MM.1S (cell line): ENCODE data around the gene TPM1.

Experiments
- DNase-seq: peaks from one replicate; pipeline ENCODE4 v3.0.0-alpha.2; 2015
- H2AFZ ChIP-seq: fragments of 300-600 bp; sonication (generic); 2 replicates; pipeline ENCODE4 v1.6.0; 2016; ENCODE audit warnings: antibody characterized with exemption, low read length
- H3F3A ChIP-seq: fragments of 300-600 bp; sonication (generic); 2 replicates; pipeline ENCODE4 v1.6.1; 2016; ENCODE audit warnings: mild to moderate bottlenecking, antibody characterized with exemption, low read length, moderate library complexity, mixed read lengths; ENCODE audit not compliant: insufficient read depth
- H3K27ac ChIP-seq: fragments of 300-600 bp; sonication (generic); 2 replicates; pipeline ENCODE4 v1.5.1; 2016; ENCODE audit warnings: mild to moderate bottlenecking, low read length
- H3K27me3 ChIP-seq: fragments of 300-600 bp; sonication (generic); replicated peaks from 2 replicates; pipeline ENCODE4 v1.6.0; 2016; ENCODE audit warnings: low read length; ENCODE audit not compliant: insufficient read depth
- H3K36me3 ChIP-seq: fragments of 300-600 bp; sonication (generic); replicated peaks from 2 replicates; pipeline ENCODE4 v1.6.1; 2016; ENCODE audit warnings: mild to moderate bottlenecking, low read length, mixed read lengths; ENCODE audit not compliant: insufficient read depth
- H3K4me1 ChIP-seq: fragments of 300-600 bp; sonication (generic); 2 replicates; pipeline ENCODE4 v1.6.1; 2016; ENCODE audit warnings: low read length, mixed read lengths
- H3K4me2 ChIP-seq: fragments of 300-600 bp; sonication (generic); 2 replicates; pipeline ENCODE4 v1.6.0; 2016; ENCODE audit warnings: low read depth, low read length
- H3K4me3 ChIP-seq: fragments of 300-600 bp; sonication (generic); 2 replicates; pipeline ENCODE4 v1.5.1; 2016; ENCODE audit warnings: low read length, mixed read lengths
- H3K79me2 ChIP-seq: fragments of 300-600 bp; sonication (generic); 2 replicates; pipeline ENCODE4 v1.6.1; 2016; ENCODE audit warnings: mixed run types, low read length, mixed read lengths
- H3K9ac ChIP-seq: fragments of 300-600 bp; sonication (generic); 2 replicates; pipeline ENCODE4 v1.6.1; 2016; ENCODE audit warnings: low read length, mixed read lengths
- H3K9me2 ChIP-seq: fragments of 300-600 bp; sonication (generic); replicated peaks from 2 replicates; pipeline ENCODE4 v1.6.1; 2016; ENCODE audit warnings: mild to moderate bottlenecking, low read length, mixed read lengths; ENCODE audit not compliant: insufficient read depth
- H3K9me3 ChIP-seq: fragments of 300-600 bp; sonication (generic); replicated peaks from 2 replicates; pipeline ENCODE4 v1.6.1; 2016; ENCODE audit warnings: mild to moderate bottlenecking, low read length, mixed read lengths; ENCODE audit not compliant: insufficient read depth
- H4K20me1 ChIP-seq: fragments of 300-600 bp; sonication (generic); 2 replicates; pipeline ENCODE4 v1.6.1; 2016; ENCODE audit warnings: mild to moderate bottlenecking, low read length, moderate library complexity, mixed read lengths; ENCODE audit not compliant: insufficient read depth
- EZH2 ChIP-seq: fragments of 300-600 bp; sonication (generic); optimal IDR thresholded peaks from 2 replicates; pipeline ENCODE3; 2017; ENCODE audit warnings: low read depth, mild to moderate bottlenecking, antibody characterized with exemption, low read length, mixed read lengths
- EZH2phosphoT487 ChIP-seq: fragments of 300-600 bp; sonication (generic); IDR thresholded peaks from 2 replicates; pipeline ENCODE4 v1.6.1; 2018; ENCODE audit warnings: antibody characterized with exemption, low read length
- TF ChIP-seq, protein P1 (sequence below): fragments of 300-600 bp; sonication (generic); IDR thresholded peaks from 2 replicates; pipeline ENCODE4 v1.5.1; 2016; ENCODE audit warnings: antibody characterized with exemption, low read length, mixed read lengths

Gene TPM1

DNA sequence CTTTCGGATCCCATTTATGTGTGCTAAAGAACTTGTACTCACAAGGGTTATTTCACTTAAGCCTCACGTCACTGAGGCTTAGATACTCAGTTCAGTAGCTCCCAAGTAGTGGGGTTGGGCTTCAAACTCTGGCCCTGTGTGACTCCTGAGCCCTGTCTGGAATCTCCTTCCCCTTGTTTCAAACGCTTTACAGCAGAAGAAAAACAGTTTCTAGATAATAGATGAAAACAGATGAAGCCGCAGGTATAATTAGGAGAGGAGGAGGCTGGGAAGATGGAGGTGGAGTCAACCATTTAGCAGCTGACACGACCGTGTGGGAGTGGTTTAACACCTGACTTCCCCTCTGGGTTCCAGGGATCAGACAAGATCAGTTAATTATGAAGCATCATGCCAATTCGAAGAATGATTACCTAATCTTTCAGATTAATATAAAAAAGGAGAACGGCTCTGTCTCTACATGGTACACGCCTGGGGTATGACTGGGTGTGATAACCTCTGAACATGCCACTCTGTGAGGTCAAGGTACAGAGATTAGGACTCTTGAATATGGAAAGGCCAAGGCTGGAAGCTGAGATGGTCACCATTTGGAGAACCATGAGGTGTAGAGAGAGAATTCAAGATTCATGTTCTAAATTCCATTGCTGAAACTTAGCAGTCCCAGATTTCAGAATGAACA, 31.1 kb downstream of the TPM1 start:
- no peak for DNase-seq
- Histone ChIP-seq H3K9me2 (no peaks in the 10 kb centered on the region), H3K9ac (no peak overlapping the region), H3K27me3 (no peaks in the 10 kb centered on the region), H3K27ac (no peak overlapping the region), H3F3A (no peaks in the 10 kb centered on the region), H3K4me1 (no peaks in the 10 kb centered on the region), H3K79me2 (no peaks in the 10 kb centered on the region), H4K20me1 (no peaks in the 10 kb centered on the region), H3K4me3 (no peak overlapping the region), H3K36me3 (no peaks in the 10 kb centered on the region), H2AFZ (no peak overlapping the region), H3K9me3 (no peaks in the 10 kb centered on the region), H3K4me2 (no peak overlapping the region)
- TF ChIP-seq EZH2phosphoT487 = no peak
- TF ChIP-seq, protein P1, sequence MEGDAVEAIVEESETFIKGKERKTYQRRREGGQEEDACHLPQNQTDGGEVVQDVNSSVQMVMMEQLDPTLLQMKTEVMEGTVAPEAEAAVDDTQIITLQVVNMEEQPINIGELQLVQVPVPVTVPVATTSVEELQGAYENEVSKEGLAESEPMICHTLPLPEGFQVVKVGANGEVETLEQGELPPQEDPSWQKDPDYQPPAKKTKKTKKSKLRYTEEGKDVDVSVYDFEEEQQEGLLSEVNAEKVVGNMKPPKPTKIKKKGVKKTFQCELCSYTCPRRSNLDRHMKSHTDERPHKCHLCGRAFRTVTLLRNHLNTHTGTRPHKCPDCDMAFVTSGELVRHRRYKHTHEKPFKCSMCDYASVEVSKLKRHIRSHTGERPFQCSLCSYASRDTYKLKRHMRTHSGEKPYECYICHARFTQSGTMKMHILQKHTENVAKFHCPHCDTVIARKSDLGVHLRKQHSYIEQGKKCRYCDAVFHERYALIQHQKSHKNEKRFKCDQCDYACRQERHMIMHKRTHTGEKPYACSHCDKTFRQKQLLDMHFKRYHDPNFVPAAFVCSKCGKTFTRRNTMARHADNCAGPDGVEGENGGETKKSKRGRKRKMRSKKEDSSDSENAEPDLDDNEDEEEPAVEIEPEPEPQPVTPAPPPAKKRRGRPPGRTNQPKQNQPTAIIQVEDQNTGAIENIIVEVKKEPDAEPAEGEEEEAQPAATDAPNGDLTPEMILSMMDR = no peak
- TF ChIP-seq EZH2 = no peak

DNA sequence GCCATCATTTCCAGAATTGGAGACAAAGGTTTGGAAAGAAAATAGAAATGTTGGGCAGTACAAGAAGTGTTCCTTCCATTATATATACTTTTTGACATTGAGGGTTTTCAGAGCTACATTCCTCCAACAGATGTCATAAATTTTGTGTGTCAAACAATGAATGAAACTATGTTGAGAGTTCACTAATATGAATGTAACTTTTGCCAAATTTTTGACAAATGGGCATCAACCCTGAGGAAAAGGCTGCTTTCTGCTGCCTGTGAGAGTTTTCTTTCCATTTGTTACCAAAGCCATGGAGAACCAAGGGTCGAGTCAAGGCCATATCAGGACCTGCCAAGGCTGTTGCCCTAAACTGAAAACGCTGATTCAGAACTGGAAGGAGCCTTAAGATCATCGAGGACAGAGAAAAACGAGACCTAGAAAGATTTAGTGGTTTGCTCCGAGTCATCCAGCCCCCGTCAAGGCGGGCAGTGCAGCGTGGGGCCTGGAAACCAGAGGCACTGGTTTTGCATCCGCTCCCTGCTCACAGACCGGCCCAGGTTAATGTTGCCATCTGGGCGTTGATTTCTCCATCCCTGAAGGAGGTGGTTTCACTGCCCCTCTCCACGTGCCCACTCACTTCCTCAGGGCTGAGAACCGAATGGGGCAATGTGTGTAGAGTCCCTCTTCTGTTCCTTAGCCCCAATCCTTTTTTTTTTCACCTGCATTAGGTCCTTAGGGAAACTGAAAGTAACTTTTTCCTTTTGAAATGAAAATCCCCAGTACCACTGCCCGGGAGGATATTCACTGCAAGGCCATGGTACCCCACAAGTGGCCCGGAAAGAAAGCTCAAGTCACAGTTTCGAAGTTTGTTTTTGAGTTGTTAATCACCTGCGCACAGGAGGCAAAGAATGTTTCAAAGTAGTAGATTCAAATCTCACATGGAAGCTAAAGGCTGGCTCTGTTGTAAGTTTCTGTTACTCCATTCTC, 32.8 kb downstream of the TPM1 start:
- no peak for DNase-seq

DNA sequence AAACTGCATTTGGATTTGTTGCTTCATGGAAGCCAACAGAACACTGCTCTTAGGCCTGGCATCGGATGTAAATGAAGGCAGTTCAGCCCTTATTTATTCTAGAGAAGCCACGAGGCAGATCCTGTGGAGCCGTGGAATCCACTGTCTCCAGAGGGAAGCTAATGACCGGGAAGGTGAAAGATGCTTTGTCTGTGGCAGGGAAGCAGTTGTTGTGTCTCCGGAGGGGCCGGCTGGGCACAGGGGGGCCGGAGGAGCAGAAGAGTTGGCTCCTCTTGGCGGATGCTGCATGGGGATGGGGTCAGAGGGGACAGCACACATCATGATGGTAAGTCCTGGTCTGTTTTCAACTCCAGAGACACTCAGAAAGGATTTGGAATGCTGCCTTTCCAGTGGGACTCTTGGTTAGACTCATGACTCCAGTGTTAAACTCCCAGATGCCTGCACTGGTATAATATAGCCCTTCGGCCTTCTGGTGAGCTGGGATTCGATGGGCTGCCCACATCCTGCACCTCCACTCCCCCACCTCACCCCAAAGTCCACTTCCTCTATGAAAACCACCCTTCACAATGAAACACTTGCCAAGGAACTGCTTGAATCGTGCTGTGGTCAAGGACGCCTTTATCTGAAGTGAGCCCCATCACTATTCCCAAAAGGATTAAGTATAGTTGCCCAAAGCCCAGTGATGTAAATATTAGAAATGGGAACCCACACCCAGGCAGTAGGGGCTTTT, 33.6 kb downstream of the TPM1 start:
- H3K4me2 ChIP-seq = no peak overlapping the region
- no peaks in the 10 kb centered on the region for H3F3A ChIP-seq
- H3K9ac ChIP-seq = no peak overlapping the region
- H3K9me2 ChIP-seq = no peaks in the 10 kb centered on the region
- H3K27ac ChIP-seq = no peak overlapping the region
- no peak for DNase-seq
- no peaks in the 10 kb centered on the region for H3K4me1 ChIP-seq
- TF ChIP-seq, protein P1 = no peak
- no peak for TF ChIP-seq EZH2phosphoT487
- no peak for TF ChIP-seq EZH2
- H3K36me3 ChIP-seq = no peaks in the 10 kb centered on the region
- no peaks in the 10 kb centered on the region for H3K79me2 ChIP-seq
- H2AFZ ChIP-seq = no peak overlapping the region
- no peaks in the 10 kb centered on the region for H3K9me3 ChIP-seq
- no peak overlapping the region for H3K4me3 ChIP-seq
- no peaks in the 10 kb centered on the region for H3K27me3 ChIP-seq
- H4K20me1 ChIP-seq = no peaks in the 10 kb centered on the region

More for the DNA sequence above, 32.8 kb downstream of the TPM1 start:
- Histone ChIP-seq H3K9me3 (no peaks in the 10 kb centered on the region), H3F3A (no peaks in the 10 kb centered on the region), H4K20me1 (no peaks in the 10 kb centered on the region), H2AFZ (no peak overlapping the region), H3K27me3 (no peaks in the 10 kb centered on the region), H3K9me2 (no peaks in the 10 kb centered on the region), H3K4me1 (no peaks in the 10 kb centered on the region), H3K4me3 (no peak overlapping the region), H3K27ac (no peak overlapping the region), H3K36me3 (no peaks in the 10 kb centered on the region), H3K4me2 (no peak overlapping the region), H3K9ac (no peak overlapping the region), H3K79me2 (no peaks in the 10 kb centered on the region)
- no peak for TF ChIP-seq EZH2phosphoT487
- TF ChIP-seq, protein P1 = no peak
- TF ChIP-seq EZH2 = no peak
